Measurements from ENCODE around the gene SLC7A7.
"Not testable (repeated sequence)": the region's sequence is repeated elsewhere in the genome, so short reads cannot be mapped to it uniquely, and the experiment has no call there.

DNA sequence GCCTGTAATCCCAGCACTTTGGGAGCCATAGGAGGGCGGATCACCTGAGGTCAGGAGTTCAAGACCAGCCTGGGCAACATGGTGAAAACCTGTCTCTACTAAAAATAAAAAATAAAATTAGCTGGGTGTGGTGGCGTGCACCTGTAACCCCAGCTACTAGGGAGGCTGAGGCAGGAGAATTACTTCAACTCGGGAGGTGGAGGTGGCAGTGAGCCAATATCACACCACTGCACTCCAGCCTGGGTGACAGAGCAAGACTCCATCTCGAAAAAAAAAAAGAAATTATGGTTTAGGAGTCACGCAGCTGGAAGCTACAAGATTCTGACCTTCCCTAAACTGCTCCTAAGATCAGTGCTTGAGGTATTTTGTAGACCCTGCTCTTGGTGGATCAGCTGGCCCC, 21.7 kb downstream of the SLC7A7 start:
- TF ChIP-seq EZH2phosphoT487 (IDR thresholded peaks at IDR 0.05; ENCODE audit: insufficient read depth, low read depth); EZH2 (IDR thresholded peaks at IDR 0.05; ENCODE audit: insufficient read depth, poor library complexity, severe bottlenecking): not testable (repeated sequence)

All from GM23248 (cell line).